GM12891 (cell line): Measurements from ENCODE around the gene HTT.

ENCODE experiments used
- POLR2A ChIP-seq: IDR thresholded peaks from 2 replicates; pipeline ENCODE4 v1.6.1; 2011; ENCODE audit warnings: low read depth, low read length, control low read depth
- POLR2AphosphoS5 ChIP-seq: IDR thresholded peaks from 2 replicates; pipeline ENCODE4 v1.6.1; 2011; ENCODE audit warnings: low read depth, low read length, control low read depth
- TAF1 ChIP-seq: IDR thresholded peaks from 2 replicates; pipeline ENCODE4 v1.6.1; 2011; ENCODE audit warnings: low read depth, low read length, control low read depth

- TF ChIP-seq POLR2AphosphoS5 (no peak), POLR2A (no peak), TAF1 (no peak)
Observed at GRCh38 chr4:3183008-3183407, 108.5 kb downstream of the HTT start.
